GM21576 (cell line): ENCODE measurements around the gene ZNF26.
"Not testable (repeated sequence)": the region's sequence is repeated elsewhere in the genome, so short reads cannot be mapped to it uniquely, and the experiment has no call there.

Experiments
- ATAC-seq: cut with Tn5 transposase; IDR thresholded peaks from one replicate; pipeline ENCODE4 v1.9.1; 2021; ENCODE audit warnings: mild to moderate bottlenecking, moderate library complexity; ENCODE audit not compliant: unreplicated experiment

ZNF26 gene

DNA sequence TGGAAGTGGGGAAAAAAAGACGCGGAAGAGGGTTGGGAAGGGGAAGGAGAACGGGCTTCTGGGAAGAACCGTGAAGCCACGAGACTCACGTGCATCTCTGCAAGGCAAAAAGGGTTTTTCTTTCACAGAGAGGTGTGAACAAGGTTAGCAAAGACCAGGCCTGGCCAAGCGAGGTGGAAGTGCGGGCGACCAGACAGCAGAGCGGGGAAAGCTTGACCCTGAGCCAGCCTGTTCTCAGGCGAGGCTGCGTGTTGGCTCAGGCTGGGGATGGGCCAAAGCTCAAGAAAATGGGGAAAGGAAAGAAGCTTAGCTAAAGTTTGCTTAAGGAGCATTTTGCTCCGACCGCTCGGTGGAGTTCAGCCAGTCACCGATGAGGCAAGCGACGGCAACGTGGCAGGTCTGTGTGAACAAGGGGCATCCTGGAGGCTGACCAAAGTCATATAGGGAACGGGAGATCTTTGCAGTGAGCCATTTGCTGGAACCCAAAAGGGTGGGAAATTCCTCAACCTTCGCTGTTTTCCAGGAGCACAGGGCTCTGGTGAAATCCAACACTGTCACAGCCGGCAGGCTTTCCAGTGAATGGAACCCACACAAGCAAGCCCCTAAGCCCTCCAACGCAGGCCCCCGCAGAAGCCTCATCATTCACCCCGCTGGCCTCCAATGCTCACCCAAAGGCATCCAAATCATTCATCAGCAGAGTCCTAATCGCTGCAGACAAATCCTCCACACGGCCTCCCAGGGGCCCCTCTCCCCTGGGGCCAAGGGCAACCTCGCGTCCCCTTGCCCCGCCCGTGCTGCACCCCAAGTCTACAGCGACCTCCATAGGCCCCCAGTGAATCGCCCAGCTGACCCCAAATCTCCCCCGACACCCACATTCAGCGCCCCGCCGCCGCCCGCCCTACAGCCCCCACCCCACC lies 30.8 kb upstream of the ZNF26 start:
- ATAC-seq: peak; percentile 20

DNA sequence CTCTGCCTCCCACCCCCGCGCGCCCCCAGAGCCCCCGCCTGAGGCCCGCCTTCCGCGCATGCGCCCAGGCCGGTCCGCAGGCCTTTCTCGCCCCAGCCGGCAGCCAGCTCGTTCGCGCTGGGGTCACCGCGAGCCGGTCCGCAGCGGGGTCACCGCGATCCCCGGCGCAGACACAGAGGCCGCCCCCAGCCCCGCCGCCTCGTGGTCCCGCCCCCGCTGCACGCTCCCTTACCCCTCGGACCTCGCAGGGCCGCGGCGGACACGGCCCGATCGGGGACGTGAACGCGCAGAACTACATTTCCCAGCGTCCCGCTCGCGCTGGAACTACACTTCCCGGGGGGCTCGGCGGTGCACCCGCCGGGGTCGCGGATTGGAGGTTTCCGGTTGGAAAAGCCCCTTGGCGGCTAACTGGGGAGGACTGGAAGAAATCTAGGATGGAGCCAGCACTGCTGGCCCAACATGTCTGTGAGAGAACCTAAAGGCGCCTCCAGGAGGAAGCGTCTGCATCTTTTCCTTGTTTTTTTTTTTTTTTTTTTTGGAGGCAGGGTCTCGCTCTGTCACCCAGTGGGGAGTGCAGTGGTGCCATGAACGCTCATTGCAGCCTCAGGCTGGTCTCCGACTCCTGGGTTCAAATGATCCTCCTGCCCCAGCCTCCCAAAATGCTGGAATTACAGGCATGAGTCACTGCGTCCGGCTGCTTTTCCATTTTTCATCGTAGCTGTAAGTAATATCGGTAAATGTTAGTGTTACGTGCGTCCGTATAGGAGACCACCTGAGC lies 30.0 kb upstream of the ZNF26 start, which contains the start of gene ZNF605:
TSS of gene ZNF605 (minus strand) at position 296 of the 778 bp plus-strand sequence. CDS start 10,671 bp downstream, outside the sequence.
- peak; percentile 94 for ATAC-seq

GRCh38 chr12:132961790-132962189 lies 24.4 kb upstream of the ZNF26 start:
- ATAC-seq: not testable (repeated sequence)

GRCh38 chr12:132963947-132964346 lies 22.2 kb upstream of the ZNF26 start:
- ATAC-seq: not testable (repeated sequence)

DNA sequence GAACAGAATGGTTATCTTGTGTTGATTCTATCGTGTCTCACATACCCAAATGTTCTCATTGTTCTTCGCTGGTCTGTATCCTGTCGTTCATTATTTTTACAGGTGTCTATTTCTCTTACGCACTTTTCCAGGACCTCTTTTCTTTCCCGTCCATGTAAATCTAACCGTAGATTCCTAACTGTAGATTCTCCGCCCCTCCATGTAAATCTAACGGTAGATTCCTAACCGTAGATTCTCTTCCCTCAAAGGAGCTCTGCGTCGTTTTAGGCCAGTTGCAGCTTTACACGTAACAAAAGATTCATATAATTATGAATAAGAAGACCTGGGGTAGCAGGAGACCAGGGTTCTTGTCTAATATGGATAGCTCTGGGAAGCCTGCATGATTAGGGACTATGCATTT lies 20.4 kb upstream of the ZNF26 start:
- no peak for ATAC-seq

DNA sequence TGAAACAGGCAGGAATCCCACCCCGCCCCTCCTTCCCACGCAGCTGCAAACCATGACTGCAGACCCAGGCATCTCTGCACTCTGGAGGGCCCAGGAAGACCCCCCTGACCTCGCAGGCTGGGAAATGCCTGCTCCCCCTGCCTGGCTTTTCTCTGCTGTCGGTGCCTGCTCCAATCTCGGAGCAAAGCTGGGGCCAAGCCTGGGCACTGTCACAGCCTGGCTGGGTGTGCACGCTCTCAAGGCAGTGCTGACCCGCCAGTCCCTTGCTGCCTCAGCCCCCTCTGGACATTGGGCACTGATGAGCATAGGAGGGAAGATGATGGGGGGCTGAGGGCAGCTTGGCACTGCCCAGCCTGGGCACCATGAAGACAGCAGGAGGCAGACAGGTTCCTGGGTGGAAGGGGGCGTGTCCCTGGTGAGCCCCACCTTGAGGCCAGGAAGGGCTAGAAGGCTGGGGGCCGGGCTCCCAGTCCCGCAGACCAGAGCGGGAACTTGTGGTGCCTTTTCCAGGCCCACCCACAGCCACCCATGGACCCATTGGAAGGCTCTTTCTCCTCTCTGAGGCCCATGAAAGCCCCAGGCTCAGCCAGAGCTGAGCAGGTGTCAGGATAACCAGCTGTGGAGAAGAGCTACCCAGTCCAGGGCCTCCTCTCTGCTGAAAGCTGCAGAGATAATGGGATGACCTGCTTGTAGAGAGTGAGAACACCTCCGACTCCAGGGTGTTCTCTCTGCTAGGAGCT lies 19.3 kb upstream of the ZNF26 start:
- no peak for ATAC-seq

GRCh38 chr12:132967736-132968135 lies 18.4 kb upstream of the ZNF26 start:
- ATAC-seq: no peak

- ATAC-seq: no peak
Observed at GRCh38 chr12:132972374-132972773, 13.8 kb upstream of the ZNF26 start.

- not testable (repeated sequence) for ATAC-seq
Observed at GRCh38 chr12:132976870-132977269, 9.3 kb upstream of the ZNF26 start.

- ATAC-seq: no peak
Observed at GRCh38 chr12:132986885-132987225, 688 bp downstream of the ZNF26 start.

- no peak for ATAC-seq
Observed at GRCh38 chr12:132998741-132999140, 12.6 kb downstream of the ZNF26 start.

- no peak for ATAC-seq
Observed at GRCh38 chr12:133010657-133011297, 24.6 kb downstream of the ZNF26 start.

- no peak for ATAC-seq
Observed at GRCh38 chr12:133023566-133023965, 37.4 kb downstream of the ZNF26 start.

- ATAC-seq: no peak
Observed at GRCh38 chr12:133026996-133027395, 40.8 kb downstream of the ZNF26 start.

- ATAC-seq: peak; percentile 93
Observed at GRCh38 chr12:133037207-133038005, 51.2 kb downstream of the ZNF26 start, which contains the start of gene ZNF84. TSS of gene ZNF84 (plus strand) at chr12:133037509. CDS start at chr12:133041468, 3,959 bp downstream.

DNA sequence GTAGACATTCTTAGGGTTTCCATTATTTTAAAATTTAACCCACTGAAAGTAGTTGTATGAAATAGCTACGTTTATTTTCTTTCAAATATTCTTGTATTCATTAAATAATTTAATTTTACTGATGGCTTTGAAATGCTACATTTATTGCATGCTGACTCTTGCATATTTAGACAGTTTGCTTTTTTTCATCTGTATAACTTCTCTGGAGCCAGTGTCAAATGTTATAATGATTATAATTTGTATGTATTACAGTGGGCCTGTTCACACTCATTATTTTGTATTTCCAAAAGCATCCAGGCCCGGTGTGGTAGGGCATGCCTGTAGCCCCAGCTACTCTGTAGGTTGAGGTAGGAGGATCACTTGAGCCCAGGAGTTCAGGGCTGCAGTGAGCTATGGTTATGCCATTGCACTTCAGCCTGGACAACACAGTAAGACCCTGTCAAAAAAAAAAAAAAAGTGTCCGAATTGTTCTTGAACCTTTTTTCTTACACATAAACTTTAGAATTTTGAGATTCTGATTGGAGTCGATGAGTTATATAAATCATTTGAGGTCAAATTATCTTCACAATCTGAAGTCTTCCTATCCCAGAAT lies 52.0 kb downstream of the ZNF26 start:
- no peak for ATAC-seq

DNA sequence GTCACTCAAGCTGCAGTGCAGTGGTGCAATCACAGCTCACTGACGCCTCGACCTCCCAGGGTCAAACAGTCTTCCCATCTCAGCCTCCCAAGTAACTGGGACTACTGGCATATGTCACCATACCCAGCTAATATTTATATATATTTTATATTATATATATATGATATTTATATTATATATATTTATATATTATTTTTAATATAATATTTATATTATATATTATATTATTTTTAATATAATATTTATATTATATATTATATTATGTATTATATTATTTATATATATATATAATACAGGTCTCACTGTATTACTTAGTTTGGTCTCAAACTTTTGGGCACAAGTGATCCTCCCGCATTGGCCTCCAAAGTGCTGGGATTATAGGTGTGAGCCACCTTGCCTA lies 60.5 kb downstream of the ZNF26 start:
- no peak for ATAC-seq

GRCh38 chr12:133057446-133057845 lies 71.3 kb downstream of the ZNF26 start:
- ATAC-seq: no peak
